NCI-H2081 treated with DMSO at 0.1 percent for 48 hours (cell line): Measurements from ENCODE around the gene HOXD13.

Experiments used
- DNase-seq: peaks from one replicate; lab custom pipeline; 2025; lab: John Stamatoyannopoulos, UW

HOXD13 gene

DNA sequence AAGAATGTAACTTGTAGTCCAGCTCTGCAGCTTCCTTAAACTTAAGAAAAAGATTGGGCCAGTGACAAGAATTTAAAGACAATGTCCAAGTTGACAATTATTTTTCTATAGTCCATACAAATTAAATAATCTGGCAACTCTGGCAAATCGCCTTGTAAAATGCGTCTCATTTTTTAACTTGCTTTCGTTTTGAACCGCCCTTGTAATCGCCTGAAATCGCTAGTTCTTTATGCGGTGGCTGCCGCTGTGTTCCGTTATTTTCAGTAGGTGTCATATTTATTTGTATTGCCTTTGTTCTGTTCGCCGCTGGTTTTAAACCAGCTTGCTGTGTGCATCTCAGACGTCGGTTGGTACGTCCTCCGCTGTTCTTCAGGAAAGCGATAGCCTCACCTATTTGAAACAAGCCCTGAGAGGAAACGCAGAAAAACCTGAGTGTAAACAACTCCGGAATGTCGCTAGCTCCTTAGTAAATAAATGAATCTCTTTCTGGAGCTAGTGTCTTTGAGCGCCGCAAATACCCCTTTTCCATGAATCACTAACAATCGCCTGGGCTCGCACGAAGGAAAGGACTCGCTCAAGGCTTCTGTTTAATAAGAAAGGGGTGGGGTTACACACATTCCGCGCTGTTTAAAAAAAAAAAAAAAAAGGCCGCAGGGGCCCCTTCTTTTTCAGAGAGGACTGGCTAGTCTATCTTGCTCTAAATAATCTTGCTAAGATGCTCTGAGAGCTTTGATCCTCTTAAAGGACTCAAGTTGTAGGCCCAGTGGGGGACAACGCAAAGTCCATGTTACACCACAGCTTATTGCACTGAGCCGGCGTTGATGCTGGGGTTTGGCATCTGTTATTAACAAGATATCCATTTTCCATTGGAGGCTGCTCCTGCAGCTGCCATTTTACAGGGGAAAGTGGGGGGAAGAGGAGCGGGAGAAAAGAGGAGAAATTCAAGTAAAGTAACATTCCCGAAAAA, 40.0 kb downstream of the HOXD13 start:
- DNase-seq = no peak

- no peak for DNase-seq
These were observed 40.9 kb downstream of the HOXD13 start for GRCh38 chr2:176133389-176133788.

DNA sequence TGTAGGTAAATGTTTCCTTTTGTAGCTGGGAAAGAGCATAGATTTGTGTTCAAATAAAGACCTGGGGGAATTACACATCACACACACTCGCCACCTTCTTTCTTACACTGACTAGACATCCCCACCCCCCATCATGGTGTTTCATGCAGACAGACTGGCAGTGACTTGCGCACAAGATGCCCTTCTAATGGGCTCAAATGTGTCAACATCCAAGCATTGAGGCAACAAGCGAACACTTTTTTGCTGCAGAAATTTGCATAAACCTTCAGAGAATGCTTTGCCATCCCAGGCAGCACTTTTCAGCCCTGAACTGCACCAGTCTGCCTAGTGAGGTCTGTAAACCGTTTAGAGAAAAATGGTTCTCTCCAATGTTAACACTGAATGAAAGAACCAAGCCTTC, 41.5 kb downstream of the HOXD13 start:
- DNase-seq = no peak

- DNase-seq = no peak
These were observed 42.5 kb downstream of the HOXD13 start for GRCh38 chr2:176135035-176135440.

- DNase-seq = no peak
These were observed 44.1 kb downstream of the HOXD13 start for GRCh38 chr2:176136374-176137251.

- DNase-seq = no peak
These were observed 44.7 kb downstream of the HOXD13 start for GRCh38 chr2:176137252-176137580.

- DNase-seq = no peak
These were observed 45.4 kb downstream of the HOXD13 start for GRCh38 chr2:176137906-176138305.

GRCh38 chr2:176138526-176138922, 46.0 kb downstream of the HOXD13 start:
- no peak for DNase-seq

- no peak for DNase-seq
These were observed 46.6 kb downstream of the HOXD13 start for GRCh38 chr2:176138923-176139660.

DNA sequence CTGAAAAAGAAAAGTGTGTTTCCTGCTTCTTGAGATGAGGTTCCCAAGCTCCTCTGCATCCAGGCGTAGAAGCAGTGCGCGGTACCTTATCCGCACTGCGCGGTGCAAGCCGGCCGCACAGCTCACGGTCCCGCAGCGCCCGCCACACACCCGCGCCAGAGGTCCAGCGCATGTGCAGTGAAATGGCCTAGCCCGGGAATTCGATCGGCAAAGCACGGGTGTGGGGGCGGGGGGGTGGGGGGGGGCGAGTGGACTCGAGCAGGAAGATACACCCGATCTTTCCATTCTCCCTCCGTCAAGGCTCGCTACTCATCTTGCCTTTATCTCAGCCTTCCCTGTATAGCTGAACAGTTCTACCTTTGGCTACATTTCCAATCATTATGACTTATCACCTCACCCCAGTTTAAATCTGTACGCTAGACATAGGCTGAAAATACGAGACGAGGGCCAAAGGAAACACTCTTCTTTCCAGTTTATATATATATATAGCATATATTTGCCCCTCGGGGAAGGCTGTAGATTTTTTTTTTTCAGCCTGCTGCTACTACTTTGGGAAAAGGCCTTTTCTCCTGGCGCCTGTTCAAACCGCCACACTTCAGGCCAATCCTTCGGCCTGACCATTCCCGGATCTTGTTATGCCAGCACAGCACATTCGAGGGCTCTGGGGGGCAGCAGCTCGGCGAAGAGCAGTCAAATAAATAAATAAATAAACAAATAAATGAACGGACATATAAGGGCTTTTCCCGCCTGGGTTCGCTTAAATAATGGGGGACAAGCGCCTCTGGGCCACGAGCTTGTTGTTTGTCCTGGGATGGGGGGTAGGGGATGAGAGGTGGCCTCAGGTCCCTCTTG, 47.4 kb downstream of the HOXD13 start:
- DNase-seq = no peak

- DNase-seq = no peak
These were observed 48.2 kb downstream of the HOXD13 start for GRCh38 chr2:176140513-176141317.

GRCh38 chr2:176142281-176142680, 49.8 kb downstream of the HOXD13 start:
- no peak for DNase-seq
